Rectal smooth muscle tissue (tissue), 1 donor: Measurements from ENCODE around the gene CDH13.

Experiments used
- H3K27ac ChIP-seq: one replicate; pipeline ENCODE4 v1.7.0; 2013; ENCODE audit warnings: low read depth, low read length, inconsistent platforms
- H3K27me3 ChIP-seq: one replicate; pipeline ENCODE4 v1.7.0; 2013; ENCODE audit warnings: low read length; ENCODE audit not compliant: control insufficient read depth, insufficient read depth
- H3K36me3 ChIP-seq: one replicate; pipeline ENCODE4 v1.7.0; 2013; ENCODE audit warnings: low read length; ENCODE audit not compliant: control insufficient read depth, insufficient read depth
- H3K4me1 ChIP-seq: one replicate; pipeline ENCODE4 v1.7.0; 2013; ENCODE audit warnings: low read length; ENCODE audit not compliant: control insufficient read depth, insufficient read depth
- H3K4me3 ChIP-seq: one replicate; pipeline ENCODE4 v1.7.0; 2013; ENCODE audit warnings: low read length
- H3K9ac ChIP-seq: one replicate; pipeline ENCODE4 v1.7.0; 2013; ENCODE audit warnings: low read length

The CDH13 gene

GRCh38 chr16:82987767-82988166 lies 361.0 kb downstream of the CDH13 start:
- no peak overlapping the region for H3K27ac ChIP-seq
- H3K27me3 ChIP-seq: no peaks in the 10 kb centered on the region
- H3K4me1 ChIP-seq: no peaks in the 10 kb centered on the region
- H3K36me3 ChIP-seq: no peaks in the 10 kb centered on the region
- H3K9ac ChIP-seq: no peak overlapping the region
- H3K4me3 ChIP-seq: no peak overlapping the region

- no peaks in the 10 kb centered on the region for H3K36me3 ChIP-seq
- H3K27me3 ChIP-seq: no peaks in the 10 kb centered on the region
- no peak overlapping the region for H3K4me3 ChIP-seq
- H3K4me1 ChIP-seq: no peaks in the 10 kb centered on the region
- no peak overlapping the region for H3K27ac ChIP-seq
- H3K9ac ChIP-seq: no peak overlapping the region
Observed at GRCh38 chr16:82990155-82990554, 363.4 kb downstream of the CDH13 start.

- H3K27me3 ChIP-seq: no peaks in the 10 kb centered on the region
Observed at GRCh38 chr16:82991410-82991809, 364.6 kb downstream of the CDH13 start.

GRCh38 chr16:82991966-82992675 lies 365.4 kb downstream of the CDH13 start:
- Histone ChIP-seq H3K9ac (no peak overlapping the region), H3K27me3 (no peaks in the 10 kb centered on the region), H3K4me1 (no peaks in the 10 kb centered on the region), H3K4me3 (no peak overlapping the region), H3K36me3 (no peaks in the 10 kb centered on the region), H3K27ac (no peak overlapping the region)

More at GRCh38 chr16:82991410-82991809, 364.6 kb downstream of the CDH13 start:
- Histone ChIP-seq H3K36me3 (no peaks in the 10 kb centered on the region), H3K4me1 (no peaks in the 10 kb centered on the region), H3K9ac (no peak overlapping the region), H3K27ac (no peak overlapping the region), H3K4me3 (no peak overlapping the region)

GRCh38 chr16:82992786-82993185 lies 366.0 kb downstream of the CDH13 start:
- Histone ChIP-seq H3K9ac (no peak overlapping the region), H3K27ac (no peak overlapping the region), H3K4me1 (no peaks in the 10 kb centered on the region), H3K36me3 (no peaks in the 10 kb centered on the region), H3K27me3 (no peaks in the 10 kb centered on the region), H3K4me3 (no peak overlapping the region)

- Histone ChIP-seq H3K27ac (no peak overlapping the region), H3K4me1 (no peaks in the 10 kb centered on the region), H3K9ac (no peak overlapping the region), H3K36me3 (no peaks in the 10 kb centered on the region), H3K27me3 (no peaks in the 10 kb centered on the region), H3K4me3 (no peak overlapping the region)
Observed at GRCh38 chr16:82993415-82993814, 366.6 kb downstream of the CDH13 start.

- no peaks in the 10 kb centered on the region for H3K4me1 ChIP-seq
- no peaks in the 10 kb centered on the region for H3K27me3 ChIP-seq
- H3K36me3 ChIP-seq: no peaks in the 10 kb centered on the region
- H3K9ac ChIP-seq: no peak overlapping the region
- H3K27ac ChIP-seq: no peak overlapping the region
- no peak overlapping the region for H3K4me3 ChIP-seq
Observed at GRCh38 chr16:82993926-82994325, 367.2 kb downstream of the CDH13 start.

GRCh38 chr16:82995286-82995923 lies 368.6 kb downstream of the CDH13 start:
- Histone ChIP-seq H3K36me3 (no peaks in the 10 kb centered on the region), H3K4me3 (no peak overlapping the region), H3K4me1 (no peaks in the 10 kb centered on the region), H3K9ac (no peak overlapping the region), H3K27ac (no peak overlapping the region), H3K27me3 (no peaks in the 10 kb centered on the region)

- H3K9ac ChIP-seq: no peak overlapping the region
- no peaks in the 10 kb centered on the region for H3K4me1 ChIP-seq
- H3K36me3 ChIP-seq: no peaks in the 10 kb centered on the region
- H3K4me3 ChIP-seq: no peak overlapping the region
- no peaks in the 10 kb centered on the region for H3K27me3 ChIP-seq
- H3K27ac ChIP-seq: no peak overlapping the region
Observed at GRCh38 chr16:82995924-82996441, 369.2 kb downstream of the CDH13 start.

- H3K4me1 ChIP-seq: no peaks in the 10 kb centered on the region
- H3K27ac ChIP-seq: no peak overlapping the region
- H3K4me3 ChIP-seq: no peak overlapping the region
- no peak overlapping the region for H3K9ac ChIP-seq
- H3K36me3 ChIP-seq: no peaks in the 10 kb centered on the region
- no peaks in the 10 kb centered on the region for H3K27me3 ChIP-seq
Observed at GRCh38 chr16:82996814-82997213, 370.0 kb downstream of the CDH13 start.

GRCh38 chr16:82999711-83000110 lies 372.9 kb downstream of the CDH13 start:
- Histone ChIP-seq H3K27me3 (no peaks in the 10 kb centered on the region), H3K27ac (no peak overlapping the region), H3K36me3 (no peaks in the 10 kb centered on the region), H3K4me3 (no peak overlapping the region), H3K9ac (no peak overlapping the region), H3K4me1 (no peaks in the 10 kb centered on the region)

- H3K4me3 ChIP-seq: no peak overlapping the region
- H3K27ac ChIP-seq: no peak overlapping the region
- no peaks in the 10 kb centered on the region for H3K4me1 ChIP-seq
- no peak overlapping the region for H3K9ac ChIP-seq
- H3K27me3 ChIP-seq: no peaks in the 10 kb centered on the region
- H3K36me3 ChIP-seq: no peaks in the 10 kb centered on the region
Observed at GRCh38 chr16:83002351-83003334, 375.9 kb downstream of the CDH13 start.
